Transverse colon (tissue), 4 donors: Measurements from ENCODE around the gene NOXO1. TPM values are rescaled to one million over a fixed set of nuclear protein-coding genes. Genes with fewer than 3 reads are reported as not detected.

Source experiments
- DNase-seq: peaks from one replicate; pipeline ENCODE4 v3.0.0-alpha.2; 2019
- H3K27ac ChIP-seq, 4 donors: fragments of 200-600 bp; sonication (generic); 2 replicates each; pipeline ENCODE4 v1.5.1; 2016 to 2018; ENCODE audit warnings: inconsistent platforms in 4 of 4
- H3K27me3 ChIP-seq: fragments of 200-600 bp; sonication (generic); 2 replicates; pipeline ENCODE4 v1.5.1; 2017; ENCODE audit warnings: inconsistent platforms
- H3K36me3 ChIP-seq, 4 donors: fragments of 200-600 bp; sonication (generic); 2 replicates each; pipeline ENCODE4 v1.5.1; 2017 to 2019; ENCODE audit warnings: inconsistent platforms in 4 of 4
- H3K4me1 ChIP-seq, 4 donors: fragments of 200-600 bp; sonication (generic); 2 replicates each; pipeline ENCODE4 v1.5.1; 2017 to 2020; ENCODE audit warnings: inconsistent platforms in 4 of 4
- H3K4me3 ChIP-seq, 4 donors: fragments of 200-600 bp; sonication (generic); 1 replicate in 1 of 4; 2 replicates in 3 of 4; pipeline versions ENCODE4 v1.5.1 to v1.6.1; 2017 to 2019; ENCODE audit warnings: inconsistent platforms in 4 of 4
- H3K9me3 ChIP-seq, 2 donors: fragments of 200-600 bp; sonication (generic); 2 replicates each; pipeline ENCODE4 v1.5.1; 2017 to 2019; ENCODE audit warnings: inconsistent platforms in 2 of 2
- CTCF ChIP-seq, 5 experiments: fragments of 200-600 bp in 3 of 5; fragments of 450-650 bp in 2 of 5; sonication (generic) in 3 of 5; IDR thresholded peaks; 1 replicate in 2 of 5; 2 replicates in 3 of 5; pipeline ENCODE4 v1.5.1; 2016 to 2017; ENCODE audit warnings: antibody characterized with exemption in 5 of 5, inconsistent platforms in 3 of 5, mild to moderate bottlenecking in 2 of 5, moderate library complexity in 1 of 5
- EP300 ChIP-seq: sonication (generic); formaldehyde crosslinking; IDR thresholded peaks from one replicate; pipeline ENCODE4 v1.6.1; 2017; ENCODE audit warnings: antibody characterized with exemption, low read depth
- POLR2A ChIP-seq: fragments of 450-650 bp; IDR thresholded peaks from one replicate; pipeline ENCODE4 v1.6.1; 2016; ENCODE audit warnings: antibody characterized with exemption, mild to moderate bottlenecking, moderate library complexity
- POLR2AphosphoS5 ChIP-seq, 3 donors: sonication (generic); formaldehyde crosslinking; IDR thresholded peaks; one replicate each; pipeline ENCODE4 v1.6.1; 2016; ENCODE audit warnings: antibody characterized with exemption in 3 of 3
- WGBS, 2 donors: methylation state at CpG; one replicate each; pipeline ENCODE4 v1.1.5; 2018; ENCODE audit warnings: low coverage in 1 of 2; 5-methylcytosine and 5-hydroxymethylcytosine counted together
- in situ Hi-C, 4 donors: fragments of 200-750 bp; cut with MboI; loops; one replicate each; pipeline versions ENCODE4 v1.15.0 to v1.15.1; 2017; ENCODE audit warnings: low sequenced_read_pairs in 3 of 4, low pct_ligation_motif_present in 1 of 4, low pct_unique_long_range_greater_than_20kb in 1 of 4
- intact Hi-C: fragments of 100-400 bp; cut with DNase I; formaldehyde crosslinking; loops from one replicate; pipeline ENCODE4 v1.15.1; 2023; ENCODE audit warnings: low total_unique reads
- total RNA-seq, 4 donors: library from RNA; depleted of rRNA; stranded (reverse); fragments of >200 nt; gene quantifications; one replicate each; pipeline ENCODE4 v1.1.0, GENCODE V29; 2016

Gene NOXO1
- total RNA-seq, 4 donors from 2014 or later: 4.2 to 29.8 (median 19.4) TPM

GRCh38 chr16:2028146-2028545 is 46.9 kb upstream of the NOXO1 start:
- WGBS, 2 donors: 71% methylated on average over 3 of the region's 3 CpGs; no CpG with 5 or more reads in 1 of the 2 donors
- Histone ChIP-seq H3K27ac (peak overlapping the region in 3 of 4 donors; percentile 81 to 84 (median 84)), H3K4me1 (peaks cover 5 to 39% (median 27%) of the 10 kb centered on the region in 4 donors), H3K27me3 (no peaks in the 10 kb centered on the region), H3K9me3 (no peaks in the 10 kb centered on the region), H3K4me3 (peak overlapping the region in 2 of 4 donors; percentile 62 to 79), H3K36me3 (no peaks in the 10 kb centered on the region)
- intact Hi-C loops: loop anchor here (5.0 kb wide), 1 partner anchor 124 kb away; no protein-coding TSS in a partner anchor
- TF ChIP-seq CTCF (IDR thresholded peaks at IDR 0.05) (no peak), POLR2AphosphoS5 (IDR thresholded peaks at IDR 0.05) (no peak), EP300 (no peak), POLR2A (no peak)
- DNase-seq: no peak
- in situ Hi-C loops: loop anchor here in 2 of 4 donors (10.0 kb wide), 1 partner anchor 117 kb away; the partner anchor contains the start of gene RAB26 (in 2 of the 2)

GRCh38 chr16:2027024-2028010 is 46.0 kb upstream of the NOXO1 start:
- Histone ChIP-seq H3K9me3 (no peaks in the 10 kb centered on the region), H3K27ac (peak overlapping the region; percentile 72 to 84 (median 82)), H3K4me3 (peak overlapping the region; percentile 57 to 79 (median 65)), H3K4me1 (peaks cover 9 to 39% (median 27%) of the 10 kb centered on the region in 4 donors), H3K36me3 (no peaks in the 10 kb centered on the region), H3K27me3 (no peaks in the 10 kb centered on the region)
- WGBS, 2 donors: 4 to 12% methylated on average over 9 to 49 of the region's 76 CpGs
- in situ Hi-C loops: loop anchor here in 2 of 4 donors (10.0 kb wide), 1 partner anchor 117 kb away; the partner anchor contains the start of gene RAB26 (in 2 of the 2)
- TF ChIP-seq POLR2A: no peak
- no peak for TF ChIP-seq EP300
- TF ChIP-seq POLR2AphosphoS5 (IDR thresholded peaks at IDR 0.05): no peak
- TF ChIP-seq CTCF (IDR thresholded peaks at IDR 0.05): no peak
- no peak for DNase-seq
- intact Hi-C loops: loop anchor here (5.0 kb wide), 1 partner anchor 125 kb away; no protein-coding TSS in a partner anchor

- intact Hi-C loops (loop anchor here (5.0 kb wide), 1 partner anchor 126 kb away; no protein-coding TSS in a partner anchor), in situ Hi-C loops (loop anchor here in 2 of 4 donors (10.0 kb wide), 1 partner anchor 118 kb away; the partner anchor contains the start of gene RAB26 (in 2 of the 2))
- H3K9me3 ChIP-seq: no peaks in the 10 kb centered on the region
- no peaks in the 10 kb centered on the region for H3K36me3 ChIP-seq
- peaks cover 9 to 39% (median 26%) of the 10 kb centered on the region in 4 donors for H3K4me1 ChIP-seq
- peaks cover 4% of the 10 kb centered on the region for H3K27me3 ChIP-seq
- 20% methylated on average over 17 of the region's 59 CpGs; no CpG with 5 or more reads in 1 of the 2 donors for WGBS, 2 donors
- peak; percentile 57 for DNase-seq
- H3K27ac ChIP-seq: peak within 1 kb of the TSS; percentile 72 to 84 (median 82)
- TF ChIP-seq CTCF (IDR thresholded peaks at IDR 0.05) (no peak), EP300 (no peak), POLR2AphosphoS5 (IDR thresholded peaks at IDR 0.05) (no peak), POLR2A (no peak)
- H3K4me3 ChIP-seq: peak within 1 kb of the TSS; percentile 57 to 79 (median 65)
Observed at GRCh38 chr16:2026461-2027023, 45.3 kb upstream of the NOXO1 start, which contains the start of gene NHERF2. Gene NHERF2 (plus strand): TSS chr16:2026902. CDS start chr16:2027006, 104 bp downstream.
